Measurements from ENCODE around the gene AXIN1.

AXIN1 gene

GRCh38 chr16:325375-326145 lies 27.0 kb downstream of the AXIN1 start:
- no peak for DNase-seq

GRCh38 chr16:324451-325334 lies 27.8 kb downstream of the AXIN1 start:
- no peak for DNase-seq

GRCh38 chr16:324201-324450 lies 28.4 kb downstream of the AXIN1 start:
- DNase-seq, result no peak

- DNase-seq, result no peak
Observed at GRCh38 chr16:322476-323143, 29.9 kb downstream of the AXIN1 start.

- no peak for DNase-seq
Observed at GRCh38 chr16:321532-321931, 31.0 kb downstream of the AXIN1 start.

- DNase-seq, result no peak
Observed at GRCh38 chr16:320206-320605, 32.3 kb downstream of the AXIN1 start.

GRCh38 chr16:318628-319027 lies 33.9 kb downstream of the AXIN1 start:
- DNase-seq, result no peak

- no peak for DNase-seq
Observed at GRCh38 chr16:317583-317982, 34.9 kb downstream of the AXIN1 start.

- DNase-seq, result no peak
Observed at GRCh38 chr16:316741-317464, 35.6 kb downstream of the AXIN1 start.

- peak; percentile 20 to 35 for DNase-seq
Observed at GRCh38 chr16:314795-315299, 37.7 kb downstream of the AXIN1 start.

GRCh38 chr16:314351-314750 lies 38.2 kb downstream of the AXIN1 start:
- no peak for DNase-seq

GRCh38 chr16:311725-312124 lies 40.8 kb downstream of the AXIN1 start:
- no peak for DNase-seq

GRCh38 chr16:309476-309875 lies 43.0 kb downstream of the AXIN1 start:
- no peak for DNase-seq

- DNase-seq, result no peak
Observed at GRCh38 chr16:307691-308312, 44.7 kb downstream of the AXIN1 start.

GRCh38 chr16:306911-307370 lies 45.6 kb downstream of the AXIN1 start:
- DNase-seq, result peak; percentile 24 to 47

GRCh38 chr16:305916-306626 lies 46.5 kb downstream of the AXIN1 start:
- DNase-seq, result peak in 1 of 2 experiments; percentile 25

GRCh38 chr16:303760-304505 lies 48.6 kb downstream of the AXIN1 start:
- no peak for DNase-seq

GRCh38 chr16:301950-302349 lies 50.6 kb downstream of the AXIN1 start:
- DNase-seq, result no peak

GRCh38 chr16:301235-301634 lies 51.3 kb downstream of the AXIN1 start:
- no peak for DNase-seq

GRCh38 chr16:297832-298231 lies 54.7 kb downstream of the AXIN1 start:
- DNase-seq, result no peak
